SK-N-MC (cell line): ENCODE results near the gene HYAL1.
A peak's percentile ranks its signal among the peaks of the same experiment; 100 is the strongest.
"Not testable (repeated sequence)": the region's sequence is repeated elsewhere in the genome, so short reads cannot be mapped to it uniquely, and the experiment has no call there.

ENCODE experiments used
- DNase-seq: peaks from one replicate; pipeline ENCODE4 v3.0.0-alpha.2; 2011; ENCODE audit warnings: low read depth, low spot score
- H3K27ac ChIP-seq: fragments of 200-600 bp; sonication (generic); 2 replicates; pipeline ENCODE4 v1.5.1; 2016; ENCODE audit warnings: mixed run types
- H3K36me3 ChIP-seq: fragments of 200-600 bp; sonication (generic); 2 replicates; pipeline ENCODE4 v1.6.1; 2017; ENCODE audit warnings: antibody characterized with exemption, low read length, mixed read lengths; ENCODE audit not compliant: insufficient read depth
- H3K4me3 ChIP-seq: fragments of 200-600 bp; sonication (generic); 2 replicates; pipeline ENCODE4 v1.5.1; 2016
- H3K9ac ChIP-seq: fragments of 200-600 bp; sonication (generic); 2 replicates; pipeline ENCODE4 v1.8.0; 2017; ENCODE audit warnings: mixed run types, mixed read lengths; ENCODE audit not compliant: insufficient read length
- H3K9me3 ChIP-seq: fragments of 200-600 bp; sonication (generic); 2 replicates; pipeline ENCODE4 v1.6.1; 2017; ENCODE audit warnings: low read depth, mild to moderate bottlenecking, antibody characterized with exemption, low read length, moderate library complexity, mixed read lengths
- EZH2 ChIP-seq: fragments of 200-600 bp; sonication (generic); IDR thresholded peaks from one replicate; pipeline ENCODE4 v1.6.1; 2017; ENCODE audit warnings: antibody characterized with exemption
- FOXP2 ChIP-seq: optimal IDR thresholded peaks from 2 replicates; pipeline ENCODE3; 2011; ENCODE audit warnings: mild to moderate bottlenecking, moderate library complexity; ENCODE audit not compliant: insufficient read depth; ENCODE audit errors: extremely low read length, control extremely low read depth
- POLR2AphosphoS5 ChIP-seq: IDR thresholded peaks from 2 replicates; pipeline ENCODE4 v1.6.1; 2012; ENCODE audit warnings: mild to moderate bottlenecking, low read depth, low read length, borderline replicate concordance

The HYAL1 gene

DNA sequence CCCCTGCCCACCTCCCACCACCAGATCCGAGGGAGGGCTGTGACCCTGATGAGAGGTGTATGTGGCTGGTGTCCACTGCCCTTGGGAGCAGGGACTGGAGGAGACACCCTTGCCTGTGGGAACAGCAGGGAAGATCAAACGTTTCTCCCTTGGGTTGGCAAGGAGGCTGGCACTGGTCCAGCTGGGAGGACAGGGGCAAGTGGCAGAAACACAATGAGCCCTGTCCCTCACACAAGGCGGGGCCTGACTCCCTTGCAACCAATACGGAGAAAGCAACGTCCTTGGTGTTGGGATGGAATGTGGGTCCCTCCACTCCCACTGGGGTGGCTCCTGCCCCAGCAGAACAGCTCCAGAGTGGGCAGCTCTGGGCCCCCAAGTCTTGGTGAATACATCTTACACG, 13.9 kb upstream of the HYAL1 start:
- Histone ChIP-seq H3K27ac (no peak overlapping the region), H3K9ac (no peak overlapping the region), H3K36me3 (peaks cover 15% of the 10 kb centered on the region; the same call in 1 of the 2 replicates), H3K9me3 (no peaks in the 10 kb centered on the region), H3K4me3 (no peak overlapping the region)
- DNase-seq, result no peak
- TF ChIP-seq FOXP2, result no peak
- no peak for TF ChIP-seq POLR2AphosphoS5
- TF ChIP-seq EZH2, result no peak

DNA sequence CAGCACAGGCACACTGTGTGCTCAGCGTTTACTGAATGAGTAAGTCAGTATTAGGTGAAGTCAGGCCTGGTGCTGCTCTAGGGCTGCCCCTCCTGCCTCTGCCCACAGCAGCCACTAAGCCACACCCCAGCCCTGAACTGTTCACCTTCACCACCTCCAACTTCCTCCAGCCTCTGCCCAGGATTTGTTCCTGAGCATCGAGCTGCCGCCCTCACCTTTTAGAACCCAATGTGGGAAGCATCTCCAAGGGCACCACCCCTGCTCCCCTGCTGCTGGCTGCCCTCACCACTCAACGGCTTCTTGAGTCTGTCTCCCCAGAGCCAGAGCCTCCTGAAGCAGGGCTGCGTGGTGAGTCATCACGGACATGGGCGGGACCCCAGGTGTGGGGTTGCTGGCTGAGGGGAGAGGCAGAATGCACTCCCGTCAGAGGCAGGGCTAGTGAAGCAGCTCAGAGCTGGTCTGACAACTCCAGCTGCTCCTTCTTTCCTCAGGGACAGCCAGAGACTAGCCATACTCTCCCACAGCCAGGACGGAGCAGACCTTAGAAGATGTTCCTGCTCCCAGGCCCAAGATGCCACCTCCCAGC, 13.4 kb upstream of the HYAL1 start:
- DNase-seq, result no peak
- Histone ChIP-seq H3K36me3 (peaks cover 15% of the 10 kb centered on the region; the same call in 1 of the 2 replicates), H3K4me3 (no peak overlapping the region), H3K9me3 (no peaks in the 10 kb centered on the region), H3K27ac (no peak overlapping the region), H3K9ac (no peak overlapping the region)
- TF ChIP-seq POLR2AphosphoS5 (no peak), EZH2 (no peak), FOXP2 (no peak)

DNA sequence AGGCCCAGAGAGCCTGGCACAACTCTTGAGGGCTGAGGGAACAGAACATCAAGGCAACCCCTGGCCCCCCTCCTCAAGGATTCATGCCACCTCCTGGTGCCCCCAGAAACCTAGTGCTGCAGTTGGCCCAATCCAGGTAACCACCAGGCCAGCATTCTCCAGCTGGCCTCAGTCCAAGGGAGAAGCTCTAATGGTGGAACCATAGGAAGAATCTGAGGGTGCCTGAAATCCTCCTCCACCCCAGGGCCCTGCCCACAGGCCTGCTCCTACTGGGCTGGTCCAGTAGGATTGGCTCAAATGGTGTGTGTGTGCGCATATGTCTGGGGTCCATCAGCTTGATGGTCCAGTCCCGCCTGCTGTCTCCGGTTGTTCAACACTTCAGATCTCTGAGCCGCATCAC, 11.4 kb upstream of the HYAL1 start:
- Histone ChIP-seq H3K4me3 (no peak overlapping the region), H3K27ac (no peak overlapping the region), H3K9ac (no peak overlapping the region), H3K9me3 (no peaks in the 10 kb centered on the region), H3K36me3 (peaks cover 15% of the 10 kb centered on the region; the same call in 1 of the 2 replicates)
- no peak for DNase-seq
- TF ChIP-seq EZH2 (no peak), FOXP2 (no peak), POLR2AphosphoS5 (no peak)

DNA sequence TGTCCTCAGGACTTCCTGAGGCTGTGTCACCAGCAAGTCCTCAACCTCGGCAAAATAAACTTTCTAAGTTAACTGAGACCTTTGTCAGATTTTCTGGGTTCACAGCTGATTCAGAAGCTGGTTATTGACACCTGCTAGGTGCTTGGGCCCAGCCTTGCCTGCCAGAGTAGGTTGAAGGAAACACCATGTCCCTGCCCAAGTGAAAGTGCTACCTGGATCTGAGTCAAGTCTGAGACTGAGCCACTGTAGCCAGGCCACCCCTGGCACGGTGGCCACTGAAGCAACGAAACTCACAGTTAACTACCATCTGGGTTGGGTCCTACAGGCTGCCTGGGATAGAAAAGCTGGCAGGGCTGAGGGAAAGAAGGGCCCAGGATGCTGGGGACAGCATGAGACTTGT, 11.0 kb upstream of the HYAL1 start:
- H3K9me3 ChIP-seq, result no peaks in the 10 kb centered on the region
- no peak overlapping the region for H3K4me3 ChIP-seq
- no peak overlapping the region for H3K9ac ChIP-seq
- no peak for TF ChIP-seq EZH2
- TF ChIP-seq POLR2AphosphoS5, result no peak
- no peak for TF ChIP-seq FOXP2
- no peak overlapping the region for H3K27ac ChIP-seq
- H3K36me3 ChIP-seq, result peaks cover 12% of the 10 kb centered on the region; the same call in 1 of the 2 replicates
- no peak for DNase-seq

DNA sequence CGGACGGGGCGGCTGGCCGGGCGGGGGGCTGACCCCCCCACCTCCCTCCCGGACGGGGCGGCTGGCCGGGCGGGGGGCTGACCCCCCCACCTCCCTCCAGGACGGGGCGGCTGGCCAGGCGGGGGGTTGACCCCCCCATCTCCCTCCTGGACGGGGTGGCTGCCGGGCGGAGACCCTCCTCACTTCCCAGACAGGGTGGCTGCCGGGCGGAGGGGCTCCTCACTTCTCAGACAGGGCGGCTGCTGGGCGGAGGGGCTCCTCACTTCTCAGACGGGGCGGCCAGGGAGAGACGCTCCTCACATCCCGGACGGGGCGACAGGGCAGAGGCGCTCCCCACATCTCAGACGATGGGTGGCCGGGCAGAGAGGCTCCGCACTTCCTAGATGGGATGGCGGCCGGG, 8.7 kb upstream of the HYAL1 start:
- not testable (repeated sequence) for H3K9me3 ChIP-seq, H3K27ac ChIP-seq, DNase-seq, H3K4me3 ChIP-seq, H3K36me3 ChIP-seq, H3K9ac ChIP-seq

DNA sequence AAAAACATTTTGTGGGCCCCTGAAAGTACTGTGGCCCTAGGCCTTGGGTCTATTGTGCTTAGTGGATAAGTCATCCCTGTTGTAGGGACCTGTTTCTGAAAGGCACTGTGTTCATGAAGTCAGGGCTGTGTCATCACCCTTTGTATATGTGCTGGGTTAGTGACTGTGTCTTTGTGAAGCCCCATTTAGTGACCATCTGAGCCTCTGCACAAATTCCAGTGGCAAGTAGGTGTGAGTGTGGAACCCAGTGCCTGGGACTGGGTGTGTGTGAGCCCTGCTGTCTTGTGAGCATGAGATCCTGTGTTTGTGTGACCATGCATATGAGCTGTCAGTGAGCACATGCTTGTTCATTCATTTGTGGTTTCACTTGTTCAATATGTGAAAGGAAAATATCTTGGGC, 1.2 kb upstream of the HYAL1 start:
- H3K27ac ChIP-seq, result no peak overlapping the region
- TF ChIP-seq FOXP2 (no peak), EZH2 (no peak), POLR2AphosphoS5 (no peak)
- no peaks in the 10 kb centered on the region for H3K36me3 ChIP-seq
- no peaks in the 10 kb centered on the region for H3K9me3 ChIP-seq
- no peak for DNase-seq
- no peak overlapping the region for H3K4me3 ChIP-seq
- H3K9ac ChIP-seq, result no peak overlapping the region

DNA sequence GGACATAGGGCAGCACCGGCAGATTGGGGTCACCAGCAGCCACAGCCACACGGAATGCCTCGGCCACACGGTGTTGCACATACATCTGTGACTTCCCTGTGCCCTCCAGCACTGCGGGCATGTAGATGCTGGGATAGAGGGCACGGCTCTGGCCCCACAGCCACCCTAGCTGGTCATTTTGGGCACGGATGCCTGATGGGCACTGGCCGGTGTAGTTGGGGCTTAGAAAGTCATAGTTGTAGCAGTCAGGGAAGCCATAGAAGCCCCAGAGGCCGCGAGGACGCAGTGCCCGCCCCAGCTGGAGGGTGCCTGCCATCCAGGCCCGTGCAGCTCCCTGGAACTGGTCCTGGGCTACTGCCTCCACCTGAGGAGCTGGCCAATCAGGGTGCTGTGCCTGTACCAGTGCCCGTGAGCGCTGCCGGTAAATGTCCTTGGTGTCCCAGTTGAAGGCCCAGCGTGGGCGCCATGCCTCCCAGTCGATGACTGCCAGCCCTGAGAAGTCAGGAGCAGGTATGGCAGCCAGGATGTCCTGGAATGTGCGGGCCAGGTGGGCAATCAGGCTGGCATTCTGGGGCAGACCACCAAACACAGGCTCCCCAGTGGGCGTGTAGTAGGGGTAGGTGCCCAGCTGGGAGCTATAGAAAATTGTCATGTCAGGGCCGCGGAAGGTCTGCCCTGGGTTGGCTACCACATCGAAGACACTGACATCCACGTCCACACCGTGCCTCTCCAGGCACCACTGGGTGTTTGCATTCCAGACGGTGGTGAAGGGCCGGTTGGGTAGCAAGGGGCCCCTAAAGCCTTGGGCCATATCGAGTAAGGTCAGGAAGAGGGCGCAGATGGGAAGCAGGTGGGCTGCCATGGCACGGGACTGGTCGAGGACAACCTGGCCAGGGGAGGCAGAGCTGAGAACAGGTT, 1.0 kb downstream of the HYAL1 start:
- Histone ChIP-seq H3K9me3 (no peaks in the 10 kb centered on the region), H3K36me3 (no peaks in the 10 kb centered on the region), H3K27ac (no peak overlapping the region), H3K4me3 (no peak overlapping the region), H3K9ac (no peak overlapping the region)
- DNase-seq, result no peak
- TF ChIP-seq POLR2AphosphoS5 (no peak), FOXP2 (no peak), EZH2 (no peak)

DNA sequence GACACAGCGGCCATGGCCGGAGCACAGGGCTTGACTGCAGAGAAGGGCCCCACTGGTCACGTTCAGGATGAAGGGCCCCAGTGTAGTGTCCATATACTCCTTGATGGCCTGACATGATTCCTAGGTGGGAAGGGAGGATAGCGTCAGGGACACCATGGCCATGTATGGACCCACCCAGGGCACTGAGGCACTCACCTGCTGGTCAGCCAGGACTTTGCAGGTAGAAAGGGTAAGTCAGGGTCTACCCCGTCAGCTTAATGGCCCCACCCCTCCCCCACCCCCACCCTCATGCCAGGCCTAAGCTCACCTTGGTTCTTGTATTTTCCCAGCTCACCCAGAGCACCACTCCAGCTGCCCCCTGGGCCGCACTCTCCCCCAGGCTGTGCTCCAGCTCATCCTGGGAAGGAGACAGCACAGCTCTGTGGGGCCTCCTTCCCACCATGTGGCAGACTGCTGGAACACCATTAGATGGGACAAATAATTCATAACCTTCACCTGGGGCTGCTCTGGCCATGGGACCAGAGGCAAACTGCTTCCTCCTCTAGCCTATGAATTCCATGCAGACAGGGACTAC, 2.6 kb downstream of the HYAL1 start:
- no peaks in the 10 kb centered on the region for H3K36me3 ChIP-seq
- no peak overlapping the region for H3K27ac ChIP-seq
- no peak overlapping the region for H3K4me3 ChIP-seq
- no peak for DNase-seq
- H3K9ac ChIP-seq, result no peak overlapping the region
- H3K9me3 ChIP-seq, result no peaks in the 10 kb centered on the region
- no peak for TF ChIP-seq FOXP2
- no peak for TF ChIP-seq POLR2AphosphoS5
- no peak for TF ChIP-seq EZH2

DNA sequence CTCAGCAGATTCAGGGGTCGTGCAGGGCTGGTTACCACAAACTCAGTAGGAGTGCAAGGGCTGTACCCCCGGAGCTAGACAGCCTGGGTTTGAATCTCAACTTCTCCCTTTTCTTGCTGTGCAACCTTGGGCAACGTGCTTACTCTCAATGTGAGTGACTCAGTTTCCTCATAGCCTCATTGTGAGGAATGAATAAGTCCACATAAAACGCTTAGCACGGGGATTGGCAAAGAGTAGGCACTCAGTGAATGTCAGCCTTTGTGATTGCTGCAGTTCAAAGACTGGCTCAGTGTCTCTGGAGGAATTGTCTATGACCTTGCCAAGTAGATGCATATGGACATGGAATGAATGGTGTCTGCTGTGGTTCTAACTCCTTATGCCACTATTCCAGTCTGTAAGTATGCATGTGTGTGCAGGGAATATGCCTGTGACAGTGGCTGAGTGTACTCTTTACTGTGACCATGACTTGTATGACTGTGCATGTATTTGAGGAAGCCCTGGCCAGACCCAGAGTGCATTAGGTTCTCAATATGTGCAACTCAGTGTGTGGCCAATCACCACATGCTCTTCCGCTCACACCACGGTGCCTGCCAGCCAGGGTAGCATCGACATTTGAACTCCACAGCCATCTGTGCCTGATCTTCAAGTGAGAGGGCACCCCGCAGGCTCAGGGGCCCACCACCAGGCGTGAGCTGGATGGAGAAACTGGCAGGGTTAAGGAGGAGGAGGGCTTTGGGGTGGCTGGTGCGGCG, 3.3 kb downstream of the HYAL1 start:
- TF ChIP-seq POLR2AphosphoS5, result no peak
- TF ChIP-seq FOXP2, result no peak
- TF ChIP-seq EZH2, result no peak
- Histone ChIP-seq H3K36me3 (no peaks in the 10 kb centered on the region), H3K27ac (no peak overlapping the region; the same call in 1 of the 2 replicates), H3K9ac (peak overlapping the region; percentile 61), H3K9me3 (no peaks in the 10 kb centered on the region), H3K4me3 (peak overlapping the region; percentile 82)
- no peak for DNase-seq
